Measurements from ENCODE around the gene RAD9B.
"Not testable (repeated sequence)": the region's sequence is repeated elsewhere in the genome, so short reads cannot be mapped to it uniquely, and the experiment has no call there.

The RAD9B gene

DNA sequence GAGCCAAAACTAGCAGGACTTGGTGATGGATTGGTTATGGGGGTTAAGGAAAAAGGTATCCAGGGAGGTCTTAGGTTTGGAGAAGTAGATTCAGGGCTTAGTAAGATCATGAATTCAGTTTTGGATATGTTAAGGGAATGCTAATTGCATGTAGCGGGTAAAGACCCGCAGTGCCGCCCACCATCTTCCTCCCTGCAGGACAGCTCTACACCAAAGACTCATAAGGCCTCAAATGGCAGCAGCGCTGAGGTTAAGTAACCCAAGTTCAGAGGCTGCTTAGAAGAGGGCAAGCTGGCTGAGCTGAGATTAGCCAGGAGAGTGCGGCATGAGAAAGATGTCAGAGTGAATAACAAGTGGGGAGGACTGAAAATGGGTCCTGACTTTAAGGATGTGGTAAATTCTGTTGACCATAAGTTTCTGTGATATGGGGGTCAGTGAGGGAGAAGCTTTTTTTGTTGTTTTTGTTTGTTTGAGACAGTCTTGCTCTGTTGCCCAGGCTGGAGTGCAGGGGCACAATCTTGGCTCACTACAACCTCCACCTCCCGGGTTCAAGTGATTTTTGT lies 26.2 kb downstream of the RAD9B start:
- DNase-seq: no peak

DNA sequence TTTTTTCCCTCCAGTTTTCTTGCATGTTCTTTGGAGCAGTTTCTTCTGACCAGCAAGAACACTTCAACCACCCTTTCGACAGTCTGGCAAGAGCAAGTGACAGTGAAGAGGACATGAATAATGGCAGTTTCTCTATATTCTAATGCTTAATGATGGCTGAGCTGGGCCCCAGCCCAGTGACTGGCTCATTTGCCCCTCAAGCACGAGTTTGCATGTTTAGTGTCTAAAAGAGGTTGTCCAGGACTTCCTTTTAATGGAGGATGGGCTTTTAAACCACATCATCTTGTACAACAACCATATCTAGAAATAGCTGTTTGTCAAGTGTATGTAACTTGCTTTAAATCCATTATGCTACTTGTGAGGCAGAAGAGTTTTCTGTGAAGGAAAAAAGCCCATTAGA lies 28.4 kb downstream of the RAD9B start:
- no peak for DNase-seq

DNA sequence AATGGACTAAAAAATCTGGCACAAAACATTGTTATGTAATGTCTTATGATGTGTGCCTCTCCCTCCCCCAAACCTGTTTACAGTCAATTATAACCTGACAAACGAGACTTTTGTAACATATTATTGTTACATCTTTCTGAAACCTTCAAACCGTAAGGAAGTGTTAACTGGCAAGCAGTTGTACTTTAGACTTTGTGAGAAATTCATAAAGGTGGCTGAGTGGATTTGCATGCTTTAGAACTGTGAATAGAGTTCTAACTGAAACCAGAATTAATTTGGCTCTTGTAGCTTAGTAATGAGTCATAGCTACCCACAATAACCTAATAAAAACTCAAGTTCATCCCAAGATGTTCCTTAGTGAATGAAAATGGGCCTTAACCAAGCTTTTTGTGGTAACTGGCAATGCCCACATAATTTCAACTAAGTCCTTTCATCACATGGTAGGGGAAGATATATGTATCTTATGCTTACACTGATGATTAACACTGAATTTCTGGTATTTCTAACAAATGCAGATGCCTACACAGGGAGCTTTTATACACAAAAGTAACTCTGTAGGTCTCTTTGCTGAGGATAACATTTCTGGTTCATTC lies 29.7 kb downstream of the RAD9B start:
- no peak for DNase-seq

DNA sequence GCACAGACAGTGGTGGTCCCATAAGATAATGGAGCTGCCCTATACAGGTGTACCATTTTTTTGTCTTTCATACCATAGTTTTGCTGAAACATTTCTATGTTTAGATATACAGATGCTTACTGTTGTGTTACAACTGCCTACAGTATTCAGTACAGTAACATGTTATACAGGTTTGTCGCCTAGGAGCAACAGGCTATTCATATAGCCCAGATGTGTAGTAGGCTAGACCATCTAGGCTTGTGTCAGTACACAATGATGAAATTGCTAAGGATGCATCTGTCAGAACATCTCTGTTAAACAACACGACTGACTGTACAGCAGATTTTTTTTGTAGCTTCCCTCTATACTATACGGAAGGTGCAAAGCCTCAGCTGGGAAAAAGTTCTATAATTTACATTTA lies 30.5 kb downstream of the RAD9B start:
- DNase-seq: no peak

- DNase-seq: no peak
Observed at GRCh38 chr12:110533607-110534006, 31.5 kb downstream of the RAD9B start.

- DNase-seq: no peak
Observed at GRCh38 chr12:110534811-110535210, 32.7 kb downstream of the RAD9B start.

- no peak for DNase-seq
Observed at GRCh38 chr12:110536834-110537604, 34.9 kb downstream of the RAD9B start.

DNA sequence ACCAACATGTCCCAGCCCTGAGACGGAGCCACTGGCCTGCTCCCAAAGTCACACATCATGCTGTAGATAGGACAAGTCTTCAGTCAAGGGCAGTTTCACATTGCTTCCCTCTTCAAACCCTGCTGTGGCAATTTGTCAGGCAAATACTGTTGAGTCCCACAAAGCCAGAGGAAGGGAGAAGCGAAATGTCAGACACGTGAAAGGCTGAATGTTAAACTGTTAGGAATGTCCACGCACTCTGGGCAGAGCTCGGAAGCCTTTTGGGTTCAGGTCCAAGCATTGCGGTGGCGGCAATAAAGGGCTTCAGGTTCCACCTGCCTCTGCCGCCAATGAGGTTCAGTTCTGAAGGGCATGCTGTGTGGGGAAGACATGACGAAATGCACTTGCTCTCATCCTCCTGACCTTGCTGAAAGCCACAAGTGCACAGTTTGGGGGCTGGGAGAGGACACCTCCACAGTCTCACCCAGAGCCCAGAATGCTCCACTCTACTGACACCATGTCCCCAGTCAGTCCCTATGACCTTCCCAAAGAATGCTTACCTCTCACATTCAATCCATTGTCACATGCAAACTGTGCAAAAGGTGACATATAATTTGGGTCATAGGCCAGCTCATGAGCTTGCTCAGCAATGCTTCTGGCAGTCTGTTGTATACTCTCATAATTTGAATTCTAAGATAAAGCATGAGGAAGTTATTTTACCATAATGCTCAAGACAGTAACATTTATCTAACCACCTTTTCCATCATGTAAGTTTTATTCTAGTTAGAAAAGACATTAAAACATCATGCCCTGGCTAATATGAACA lies 35.7 kb downstream of the RAD9B start:
- no peak for DNase-seq

GRCh38 chr12:110538869-110539622 lies 36.9 kb downstream of the RAD9B start:
- DNase-seq: no peak

DNA sequence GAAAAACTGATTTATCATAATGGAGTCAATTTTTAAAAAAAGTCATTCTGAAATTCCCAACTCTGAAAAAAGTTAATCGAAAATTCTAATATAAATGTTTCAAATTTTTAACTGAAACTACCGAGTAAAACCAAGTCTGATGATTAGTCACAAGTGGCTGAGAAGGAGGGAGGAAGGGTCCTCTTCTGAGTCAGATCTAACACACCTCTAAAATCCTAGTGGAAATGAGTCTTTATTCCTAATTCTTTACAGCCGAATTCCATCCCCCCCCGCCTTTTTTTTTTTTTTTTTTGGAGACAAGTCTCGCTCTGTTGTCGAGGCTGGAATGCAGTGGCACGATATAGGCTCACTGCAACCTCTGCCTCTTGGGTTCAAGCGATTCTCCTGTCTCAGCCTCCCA lies 37.9 kb downstream of the RAD9B start:
- no peak for DNase-seq

DNA sequence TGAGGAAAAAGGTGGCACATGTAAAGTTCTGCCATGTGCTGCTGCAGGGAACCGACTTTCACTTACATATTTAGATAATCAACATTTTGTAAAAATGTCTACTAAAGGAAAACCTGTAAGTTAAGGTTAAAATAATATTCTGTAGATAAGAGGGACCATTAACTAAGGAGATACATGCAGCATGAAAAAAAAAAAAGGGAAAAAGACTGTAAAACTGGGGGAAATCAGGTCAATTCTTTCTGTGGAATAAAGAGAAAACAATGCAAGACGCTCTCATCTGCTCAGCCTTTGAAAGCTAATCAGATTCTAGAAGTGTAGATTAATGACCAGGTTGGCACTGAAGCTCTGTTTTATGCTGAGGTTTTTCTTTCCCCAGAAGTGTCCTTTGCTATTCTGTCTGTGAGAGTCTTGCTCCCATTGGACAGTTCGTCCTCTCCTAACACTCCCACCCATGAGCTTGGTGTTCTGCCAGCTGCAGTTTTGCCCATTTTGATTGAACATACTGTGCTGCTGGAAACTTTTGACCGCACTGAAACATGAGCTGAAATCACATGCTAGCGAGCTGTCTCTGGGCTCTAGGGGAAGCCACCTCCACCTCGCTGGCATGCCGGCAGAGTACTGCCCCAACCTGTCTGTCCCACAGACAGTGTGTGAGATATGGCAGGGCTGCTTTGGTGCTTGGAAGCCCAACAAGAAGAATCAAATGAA lies 41.3 kb downstream of the RAD9B start:
- no peak for DNase-seq

- DNase-seq: no peak
Observed at GRCh38 chr12:110543965-110544364, 41.8 kb downstream of the RAD9B start.

DNA sequence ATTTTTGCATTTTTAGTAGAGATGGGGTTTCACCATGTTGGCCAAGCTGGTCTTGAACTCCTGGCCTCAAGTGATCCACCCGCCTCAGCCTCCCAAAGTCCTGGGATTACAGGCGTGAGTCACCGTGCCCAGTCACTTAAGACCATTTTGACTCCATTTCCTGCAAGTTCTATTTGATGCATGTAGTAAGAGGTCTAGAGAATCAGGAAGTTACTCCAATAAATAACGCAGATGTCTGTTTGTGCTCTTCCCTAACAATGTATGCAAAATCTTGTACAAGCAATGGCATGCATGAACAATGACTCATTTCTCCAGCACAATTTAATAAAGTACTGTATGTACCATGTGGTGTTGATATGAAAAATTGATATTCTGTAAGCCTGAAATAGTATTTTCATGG lies 43.1 kb downstream of the RAD9B start:
- not testable (repeated sequence) for DNase-seq

DNA sequence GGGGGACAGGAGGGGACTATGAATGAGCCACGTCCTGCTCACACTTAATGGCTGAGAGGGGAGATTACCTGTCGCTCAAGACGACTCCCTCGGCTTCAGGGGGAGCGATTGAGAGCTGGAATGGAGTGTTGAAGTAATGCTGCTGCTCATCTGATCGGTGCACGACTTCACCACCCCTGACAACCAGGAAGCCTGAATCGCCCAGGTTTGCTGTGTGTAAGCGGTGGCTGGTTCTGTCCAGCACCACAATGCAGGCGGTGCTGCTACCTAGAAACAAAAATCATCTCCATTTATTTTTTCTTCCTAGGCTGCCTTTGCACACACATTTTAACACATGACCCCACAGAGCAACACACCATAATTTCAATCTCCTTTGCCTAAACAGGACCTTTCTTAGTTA lies 43.7 kb downstream of the RAD9B start:
- DNase-seq: no peak

DNA sequence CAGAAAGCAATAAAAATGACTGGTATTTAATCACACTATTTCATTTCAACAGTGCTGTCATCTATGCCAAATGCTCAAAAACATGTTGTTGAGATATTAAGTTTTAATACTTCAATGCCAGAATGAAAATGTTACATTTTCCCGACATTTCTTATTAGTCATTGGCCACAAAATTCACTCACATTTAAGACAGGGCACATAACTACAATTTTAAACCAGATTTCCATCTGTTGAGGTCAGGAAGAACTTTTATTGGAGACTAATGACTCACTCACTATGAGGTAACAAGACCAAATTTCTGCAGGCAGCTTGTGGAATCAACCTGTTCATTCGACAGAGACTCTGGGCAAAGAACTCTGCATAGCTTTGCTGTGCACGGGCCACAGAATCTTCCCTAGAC lies 44.2 kb downstream of the RAD9B start:
- DNase-seq: no peak

DNA sequence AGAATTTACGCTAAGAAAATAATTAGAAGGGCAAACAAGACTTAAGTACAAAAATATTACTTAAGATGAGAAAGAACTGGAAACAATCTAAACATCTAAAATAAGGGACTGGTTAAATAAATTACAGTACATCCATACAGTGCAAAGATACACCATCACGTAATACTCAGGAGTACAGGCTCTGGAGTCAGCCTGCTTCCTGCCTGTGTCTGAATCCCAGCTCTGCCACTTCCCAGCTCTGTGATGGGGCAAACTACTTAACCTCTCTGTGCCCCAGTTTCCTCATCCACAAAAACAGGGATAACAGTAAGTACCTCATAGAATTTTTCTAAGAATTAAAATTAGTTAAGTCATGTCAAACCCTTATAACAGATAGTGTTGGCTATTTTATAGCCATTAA lies 45.0 kb downstream of the RAD9B start:
- DNase-seq: no peak

DNA sequence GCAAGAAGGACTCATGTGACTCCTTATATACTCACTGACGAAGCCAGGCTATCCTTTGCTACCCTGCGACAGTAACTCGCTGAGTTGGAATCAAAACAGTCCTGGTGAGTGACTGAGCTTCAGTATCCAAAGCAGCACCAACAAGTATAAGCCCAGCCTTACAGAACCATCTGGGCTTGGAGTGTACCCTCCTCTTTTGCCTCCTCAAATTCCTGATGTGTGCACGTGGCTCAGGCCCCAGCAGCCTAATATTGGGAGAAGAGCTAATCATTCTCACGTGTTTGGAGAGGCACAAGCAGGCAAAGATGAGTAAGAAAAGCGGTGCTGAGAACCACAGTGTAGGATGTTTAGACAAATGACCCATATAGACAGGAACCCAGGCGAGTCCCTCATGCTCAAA lies 46.5 kb downstream of the RAD9B start:
- no peak for DNase-seq

- no peak for DNase-seq
Observed at GRCh38 chr12:110549716-110550115, 47.6 kb downstream of the RAD9B start.

- no peak for DNase-seq
Observed at GRCh38 chr12:110550981-110551380, 48.9 kb downstream of the RAD9B start.

All from activated CD4-positive, alpha-beta T cell treated with anti-CD3 and anti-CD28 coated beads, Interleukin-2, amount 50 U/mL, for 4 hours (primary cell).